Prostate gland (tissue), 2 donors: ENCODE data around the gene CAMK2N1.

ENCODE experiments used
- POLR2A ChIP-seq: fragments of 450-650 bp; IDR thresholded peaks from one replicate; pipeline ENCODE4 v1.6.1; 2016; ENCODE audit warnings: antibody characterized with exemption, mild to moderate bottlenecking
- POLR2AphosphoS5 ChIP-seq: sonication (generic); formaldehyde crosslinking; IDR thresholded peaks from one replicate; pipeline ENCODE4 v1.6.1; 2017; ENCODE audit warnings: antibody characterized with exemption
- TF ChIP-seq, protein P1 (sequence below), 4 experiments: fragments of 200-600 bp in 2 of 4; fragments of 450-650 bp in 2 of 4; sonication (generic) in 2 of 4; IDR thresholded peaks; 1 replicate in 3 of 4; 2 replicates in 1 of 4; pipeline ENCODE4 v1.5.1; 2016 to 2019; ENCODE audit warnings: antibody characterized with exemption in 4 of 4, mild to moderate bottlenecking in 2 of 4, moderate library complexity in 2 of 4

DNA sequence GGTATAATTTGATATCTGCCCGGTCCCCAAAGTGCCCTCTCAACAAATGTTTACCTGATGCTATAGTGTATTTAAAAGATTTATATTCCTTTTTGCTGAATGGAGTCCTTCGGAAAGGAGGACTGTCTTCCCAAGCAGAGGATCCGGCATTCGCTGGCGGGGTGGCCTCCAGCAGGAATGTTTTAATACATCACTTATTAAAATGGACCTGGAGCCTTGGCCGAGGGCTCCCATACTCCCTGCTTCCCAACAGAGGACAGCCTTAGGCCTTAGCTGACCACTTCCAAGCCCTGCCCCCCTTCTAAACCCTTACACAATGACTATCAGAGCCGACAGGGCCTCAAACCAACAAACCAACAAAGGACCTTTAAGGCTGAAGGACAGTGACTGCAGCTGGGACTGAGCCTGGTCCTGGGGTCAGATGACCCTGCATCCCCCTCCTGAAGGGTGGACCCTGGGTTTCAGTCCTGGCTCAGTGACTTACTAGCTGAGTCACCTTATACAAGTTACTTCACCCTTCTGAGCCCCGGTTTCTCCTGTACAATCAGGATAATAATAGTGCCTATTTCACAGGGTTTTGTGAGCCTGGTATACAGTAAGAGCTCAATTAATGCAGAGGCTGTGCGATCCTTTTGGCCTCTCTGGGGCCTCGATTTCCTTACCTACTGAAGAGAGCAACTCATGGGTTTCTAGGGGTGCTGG lies 5.6 kb downstream of the CAMK2N1 start:
- TF ChIP-seq, protein P1, sequence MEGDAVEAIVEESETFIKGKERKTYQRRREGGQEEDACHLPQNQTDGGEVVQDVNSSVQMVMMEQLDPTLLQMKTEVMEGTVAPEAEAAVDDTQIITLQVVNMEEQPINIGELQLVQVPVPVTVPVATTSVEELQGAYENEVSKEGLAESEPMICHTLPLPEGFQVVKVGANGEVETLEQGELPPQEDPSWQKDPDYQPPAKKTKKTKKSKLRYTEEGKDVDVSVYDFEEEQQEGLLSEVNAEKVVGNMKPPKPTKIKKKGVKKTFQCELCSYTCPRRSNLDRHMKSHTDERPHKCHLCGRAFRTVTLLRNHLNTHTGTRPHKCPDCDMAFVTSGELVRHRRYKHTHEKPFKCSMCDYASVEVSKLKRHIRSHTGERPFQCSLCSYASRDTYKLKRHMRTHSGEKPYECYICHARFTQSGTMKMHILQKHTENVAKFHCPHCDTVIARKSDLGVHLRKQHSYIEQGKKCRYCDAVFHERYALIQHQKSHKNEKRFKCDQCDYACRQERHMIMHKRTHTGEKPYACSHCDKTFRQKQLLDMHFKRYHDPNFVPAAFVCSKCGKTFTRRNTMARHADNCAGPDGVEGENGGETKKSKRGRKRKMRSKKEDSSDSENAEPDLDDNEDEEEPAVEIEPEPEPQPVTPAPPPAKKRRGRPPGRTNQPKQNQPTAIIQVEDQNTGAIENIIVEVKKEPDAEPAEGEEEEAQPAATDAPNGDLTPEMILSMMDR (IDR thresholded peaks at IDR 0.05) = no peak
- no peak for TF ChIP-seq POLR2A
- no peak for TF ChIP-seq POLR2AphosphoS5
